Measurements from ENCODE around the gene BSND.

BSND gene

GRCh38 chr1:54996359-54996868 is 2.3 kb upstream of the BSND start:
- TF ChIP-seq CTCF (IDR thresholded peaks at IDR 0.05; ENCODE audit: low read depth, low read length, missing control alignments) = peak; percentile 75
- no peak overlapping the region for H3K4me3 ChIP-seq (ENCODE audit: low read depth, low read length)
- peak; percentile 27 for DNase-seq (ENCODE audit: low read depth)

- DNase-seq (ENCODE audit: low read depth) = no peak
- TF ChIP-seq CTCF (IDR thresholded peaks at IDR 0.05; ENCODE audit: low read depth, low read length, missing control alignments) = no peak
- no peak overlapping the region for H3K4me3 ChIP-seq (ENCODE audit: low read depth, low read length)
Measured at GRCh38 chr1:54996869-54997710, 1.6 kb upstream of the BSND start.

- TF ChIP-seq CTCF (IDR thresholded peaks at IDR 0.05; ENCODE audit: low read depth, low read length, missing control alignments) = no peak
- no peak overlapping the region for H3K4me3 ChIP-seq (ENCODE audit: low read depth, low read length)
- no peak for DNase-seq (ENCODE audit: low read depth)
Measured at GRCh38 chr1:54997711-54997986, 1.1 kb upstream of the BSND start.

GRCh38 chr1:54998100-54998499 is 633 bp upstream of the BSND start:
- no peak overlapping the region for H3K4me3 ChIP-seq (ENCODE audit: low read depth, low read length)
- no peak for TF ChIP-seq CTCF (IDR thresholded peaks at IDR 0.05; ENCODE audit: low read depth, low read length, missing control alignments)

GRCh38 chr1:55000110-55001085 is 1.7 kb downstream of the BSND start:
- no peak for TF ChIP-seq CTCF (IDR thresholded peaks at IDR 0.05; ENCODE audit: low read depth, low read length, missing control alignments)
- no peak overlapping the region for H3K4me3 ChIP-seq (ENCODE audit: low read depth, low read length)
- DNase-seq (ENCODE audit: low read depth) = no peak

More at GRCh38 chr1:54998100-54998499, 633 bp upstream of the BSND start:
- no peak for DNase-seq (ENCODE audit: low read depth)

GRCh38 chr1:55001311-55001710 is 2.6 kb downstream of the BSND start:
- H3K4me3 ChIP-seq (ENCODE audit: low read depth, low read length) = no peak overlapping the region
- DNase-seq (ENCODE audit: low read depth) = no peak
- no peak for TF ChIP-seq CTCF (IDR thresholded peaks at IDR 0.05; ENCODE audit: low read depth, low read length, missing control alignments)
